RKO (cell line): ENCODE results near the gene CDC37L1.

Experiments
- DNase-seq: peaks from one replicate; pipeline ENCODE4 v3.0.0-alpha.2; 2016; ENCODE audit warnings: low spot score

Gene CDC37L1

GRCh38 chr9:4668604-4669003 is 10.8 kb upstream of the CDC37L1 start:
- DNase-seq: no peak

GRCh38 chr9:4669890-4670289 is 9.5 kb upstream of the CDC37L1 start:
- no peak for DNase-seq

- DNase-seq: no peak
Observed at GRCh38 chr9:4670591-4670990, 8.8 kb upstream of the CDC37L1 start.

- DNase-seq: no peak
Observed at GRCh38 chr9:4671737-4672136, 7.6 kb upstream of the CDC37L1 start.

GRCh38 chr9:4674783-4675182 is 4.6 kb upstream of the CDC37L1 start:
- peak; percentile 42 for DNase-seq

- DNase-seq: no peak
Observed at GRCh38 chr9:4677392-4677791, 2.0 kb upstream of the CDC37L1 start.

GRCh38 chr9:4678679-4679267 is 596 bp upstream of the CDC37L1 start:
- peak; percentile 55 for DNase-seq

GRCh38 chr9:4680173-4680525 is 780 bp downstream of the CDC37L1 start:
- DNase-seq: peak; percentile 38

- DNase-seq: peak; percentile 85
Observed at GRCh38 chr9:4680750-4681149, 1.4 kb downstream of the CDC37L1 start.

GRCh38 chr9:4684820-4685219 is 5.5 kb downstream of the CDC37L1 start:
- DNase-seq: no peak

GRCh38 chr9:4686112-4686511 is 6.7 kb downstream of the CDC37L1 start:
- DNase-seq: no peak

GRCh38 chr9:4686584-4686983 is 7.2 kb downstream of the CDC37L1 start:
- DNase-seq: no peak

- no peak for DNase-seq
Observed at GRCh38 chr9:4689021-4689420, 9.7 kb downstream of the CDC37L1 start.

GRCh38 chr9:4689687-4690104 is 10.3 kb downstream of the CDC37L1 start:
- DNase-seq: no peak

- no peak for DNase-seq
Observed at GRCh38 chr9:4690144-4690543, 10.8 kb downstream of the CDC37L1 start.

- DNase-seq: peak; percentile 48
Observed at GRCh38 chr9:4691795-4692194, 12.4 kb downstream of the CDC37L1 start.

- no peak for DNase-seq
Observed at GRCh38 chr9:4700091-4700490, 20.7 kb downstream of the CDC37L1 start.

GRCh38 chr9:4700932-4701331 is 21.6 kb downstream of the CDC37L1 start:
- no peak for DNase-seq

- no peak for DNase-seq
Observed at GRCh38 chr9:4701526-4701925, 22.2 kb downstream of the CDC37L1 start.

GRCh38 chr9:4704129-4704528 is 24.8 kb downstream of the CDC37L1 start:
- DNase-seq: peak; percentile 22

GRCh38 chr9:4706021-4706420 is 26.7 kb downstream of the CDC37L1 start:
- DNase-seq: no peak

GRCh38 chr9:4706971-4707622 is 27.7 kb downstream of the CDC37L1 start:
- no peak for DNase-seq

- DNase-seq: no peak
Observed at GRCh38 chr9:4709380-4709779, 30.0 kb downstream of the CDC37L1 start.

- DNase-seq: no peak
Observed at GRCh38 chr9:4713849-4714248, 34.5 kb downstream of the CDC37L1 start.
